Measurements from ENCODE around the gene SUGCT.

The SUGCT gene

DNA sequence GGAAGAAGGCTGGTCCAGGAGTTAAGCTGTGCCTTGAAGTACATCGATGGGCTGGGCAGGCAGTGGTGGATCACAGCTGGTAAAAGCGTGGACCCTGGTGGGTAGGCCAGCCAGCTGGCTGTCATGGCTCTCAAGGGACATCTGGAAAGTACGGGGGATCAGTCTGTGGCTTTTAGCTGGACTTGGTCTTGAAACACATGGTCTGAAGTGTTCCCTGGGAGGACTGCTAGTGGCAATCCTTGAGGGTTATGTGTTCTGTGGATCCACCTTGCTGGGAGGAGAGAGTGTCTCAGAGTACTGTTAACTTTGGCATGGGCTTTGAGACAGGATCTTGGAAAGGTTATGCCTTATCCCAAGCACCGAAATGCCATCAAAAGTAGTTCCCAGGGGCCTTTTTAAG lies 754.3 kb downstream of the SUGCT start:
- TF ChIP-seq CTCF (IDR thresholded peaks at IDR 0.05; ENCODE audit: insufficient read depth, low read length) (no peak), POLR2AphosphoS5 (IDR thresholded peaks at IDR 0.05; ENCODE audit: low read depth) (no peak), GABPA (IDR thresholded peaks at IDR 0.05; ENCODE audit: low read depth) (no peak), SPI1 (IDR thresholded peaks at IDR 0.05; ENCODE audit: borderline replicate concordance, low read depth) (no peak)
- TF ChIP-seq, protein P1, sequence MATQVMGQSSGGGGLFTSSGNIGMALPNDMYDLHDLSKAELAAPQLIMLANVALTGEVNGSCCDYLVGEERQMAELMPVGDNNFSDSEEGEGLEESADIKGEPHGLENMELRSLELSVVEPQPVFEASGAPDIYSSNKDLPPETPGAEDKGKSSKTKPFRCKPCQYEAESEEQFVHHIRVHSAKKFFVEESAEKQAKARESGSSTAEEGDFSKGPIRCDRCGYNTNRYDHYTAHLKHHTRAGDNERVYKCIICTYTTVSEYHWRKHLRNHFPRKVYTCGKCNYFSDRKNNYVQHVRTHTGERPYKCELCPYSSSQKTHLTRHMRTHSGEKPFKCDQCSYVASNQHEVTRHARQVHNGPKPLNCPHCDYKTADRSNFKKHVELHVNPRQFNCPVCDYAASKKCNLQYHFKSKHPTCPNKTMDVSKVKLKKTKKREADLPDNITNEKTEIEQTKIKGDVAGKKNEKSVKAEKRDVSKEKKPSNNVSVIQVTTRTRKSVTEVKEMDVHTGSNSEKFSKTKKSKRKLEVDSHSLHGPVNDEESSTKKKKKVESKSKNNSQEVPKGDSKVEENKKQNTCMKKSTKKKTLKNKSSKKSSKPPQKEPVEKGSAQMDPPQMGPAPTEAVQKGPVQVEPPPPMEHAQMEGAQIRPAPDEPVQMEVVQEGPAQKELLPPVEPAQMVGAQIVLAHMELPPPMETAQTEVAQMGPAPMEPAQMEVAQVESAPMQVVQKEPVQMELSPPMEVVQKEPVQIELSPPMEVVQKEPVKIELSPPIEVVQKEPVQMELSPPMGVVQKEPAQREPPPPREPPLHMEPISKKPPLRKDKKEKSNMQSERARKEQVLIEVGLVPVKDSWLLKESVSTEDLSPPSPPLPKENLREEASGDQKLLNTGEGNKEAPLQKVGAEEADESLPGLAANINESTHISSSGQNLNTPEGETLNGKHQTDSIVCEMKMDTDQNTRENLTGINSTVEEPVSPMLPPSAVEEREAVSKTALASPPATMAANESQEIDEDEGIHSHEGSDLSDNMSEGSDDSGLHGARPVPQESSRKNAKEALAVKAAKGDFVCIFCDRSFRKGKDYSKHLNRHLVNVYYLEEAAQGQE (IDR thresholded peaks at IDR 0.05; ENCODE audit: insufficient replicate concordance, low read depth): no peak
- no peak for DNase-seq (ENCODE audit: low read depth in 1 of 2, low spot score in 1 of 2)
- no peak overlapping the region for H3K4me3 ChIP-seq (replicated peaks; ENCODE audit: insufficient read depth, low read length)
- no peaks in the 10 kb centered on the region for H3K27me3 ChIP-seq (ENCODE audit: insufficient read depth, poor library complexity, severe bottlenecking)
- no peak overlapping the region for H3K27ac ChIP-seq (replicated peaks)

GRCh38 chr7:40889539-40889938 lies 754.7 kb downstream of the SUGCT start:
- DNase-seq (ENCODE audit: low read depth in 1 of 2, low spot score in 1 of 2): no peak
- Histone ChIP-seq H3K4me3 (replicated peaks; ENCODE audit: insufficient read depth, low read length) (no peak overlapping the region), H3K27ac (replicated peaks) (no peak overlapping the region), H3K27me3 (ENCODE audit: insufficient read depth, poor library complexity, severe bottlenecking) (no peaks in the 10 kb centered on the region)
- TF ChIP-seq POLR2AphosphoS5 (IDR thresholded peaks at IDR 0.05; ENCODE audit: low read depth): no peak
- TF ChIP-seq GABPA (IDR thresholded peaks at IDR 0.05; ENCODE audit: low read depth): no peak
- TF ChIP-seq, protein P1 (IDR thresholded peaks at IDR 0.05; ENCODE audit: insufficient replicate concordance, low read depth): no peak
- no peak for TF ChIP-seq CTCF (IDR thresholded peaks at IDR 0.05; ENCODE audit: insufficient read depth, low read length)
- TF ChIP-seq SPI1 (IDR thresholded peaks at IDR 0.05; ENCODE audit: borderline replicate concordance, low read depth): no peak

GRCh38 chr7:40890088-40890692 lies 755.4 kb downstream of the SUGCT start:
- Histone ChIP-seq H3K27me3 (ENCODE audit: insufficient read depth, poor library complexity, severe bottlenecking) (no peaks in the 10 kb centered on the region), H3K4me3 (replicated peaks; ENCODE audit: insufficient read depth, low read length) (no peak overlapping the region), H3K27ac (replicated peaks) (no peak overlapping the region)
- TF ChIP-seq CTCF (IDR thresholded peaks at IDR 0.05; ENCODE audit: insufficient read depth, low read length): no peak
- TF ChIP-seq GABPA (IDR thresholded peaks at IDR 0.05; ENCODE audit: low read depth): no peak
- TF ChIP-seq, protein P1 (IDR thresholded peaks at IDR 0.05; ENCODE audit: insufficient replicate concordance, low read depth): no peak
- TF ChIP-seq SPI1 (IDR thresholded peaks at IDR 0.05; ENCODE audit: borderline replicate concordance, low read depth): no peak
- TF ChIP-seq POLR2AphosphoS5 (IDR thresholded peaks at IDR 0.05; ENCODE audit: low read depth): no peak
- DNase-seq (ENCODE audit: low read depth in 1 of 2, low spot score in 1 of 2): no peak
